ENCODE results near the gene KLF13.

DNA sequence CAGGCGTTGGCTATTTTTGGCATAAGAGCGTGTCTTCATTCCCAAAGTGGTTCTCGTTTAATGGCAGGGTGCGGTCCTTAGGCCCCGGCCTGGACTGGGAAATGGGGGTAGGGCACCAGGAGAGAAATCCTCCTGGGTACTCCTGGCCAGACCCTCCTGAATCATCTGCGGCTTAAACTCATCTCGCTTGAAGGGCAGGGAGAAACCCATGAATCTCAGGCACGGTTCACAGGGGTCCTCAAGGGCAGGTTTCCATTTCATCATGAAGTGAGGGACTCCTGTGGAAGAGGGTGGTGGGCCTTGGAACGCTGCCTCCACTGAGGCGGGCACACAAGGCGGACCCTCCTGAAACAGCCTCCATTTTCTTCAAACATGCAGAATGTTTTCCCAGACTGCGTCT is 48.4 kb downstream of the KLF13 start:
- TF ChIP-seq, protein P1, sequence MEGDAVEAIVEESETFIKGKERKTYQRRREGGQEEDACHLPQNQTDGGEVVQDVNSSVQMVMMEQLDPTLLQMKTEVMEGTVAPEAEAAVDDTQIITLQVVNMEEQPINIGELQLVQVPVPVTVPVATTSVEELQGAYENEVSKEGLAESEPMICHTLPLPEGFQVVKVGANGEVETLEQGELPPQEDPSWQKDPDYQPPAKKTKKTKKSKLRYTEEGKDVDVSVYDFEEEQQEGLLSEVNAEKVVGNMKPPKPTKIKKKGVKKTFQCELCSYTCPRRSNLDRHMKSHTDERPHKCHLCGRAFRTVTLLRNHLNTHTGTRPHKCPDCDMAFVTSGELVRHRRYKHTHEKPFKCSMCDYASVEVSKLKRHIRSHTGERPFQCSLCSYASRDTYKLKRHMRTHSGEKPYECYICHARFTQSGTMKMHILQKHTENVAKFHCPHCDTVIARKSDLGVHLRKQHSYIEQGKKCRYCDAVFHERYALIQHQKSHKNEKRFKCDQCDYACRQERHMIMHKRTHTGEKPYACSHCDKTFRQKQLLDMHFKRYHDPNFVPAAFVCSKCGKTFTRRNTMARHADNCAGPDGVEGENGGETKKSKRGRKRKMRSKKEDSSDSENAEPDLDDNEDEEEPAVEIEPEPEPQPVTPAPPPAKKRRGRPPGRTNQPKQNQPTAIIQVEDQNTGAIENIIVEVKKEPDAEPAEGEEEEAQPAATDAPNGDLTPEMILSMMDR (IDR thresholded peaks at IDR 0.05) = no peak
- no peak for TF ChIP-seq POLR2A (IDR thresholded peaks at IDR 0.05)

All from vagina (tissue), 2 donors.